H9 (cell line): ENCODE data around the gene HNF4A. TPM values are rescaled to one million over a fixed set of nuclear protein-coding genes. Genes with fewer than 3 reads are reported as not detected.

ENCODE experiments used
- DNase-seq: peaks from one replicate; pipeline ENCODE4 v3.0.0-alpha.2; 2017
- H2AFZ ChIP-seq: one replicate; pipeline ENCODE4 v1.6.1; 2013; ENCODE audit warnings: mild to moderate bottlenecking, low read length, control low read depth, moderate library complexity
- H2AK5ac ChIP-seq: 2 replicates; pipeline ENCODE4 v1.6.1; 2013; ENCODE audit warnings: low read length, control low read depth, mixed read lengths; ENCODE audit not compliant: insufficient read length
- H2BK120ac ChIP-seq: one replicate; pipeline ENCODE4 v1.6.1; 2013; ENCODE audit warnings: low read depth, mild to moderate bottlenecking, low read length, control low read depth, inconsistent platforms; ENCODE audit not compliant: poor library complexity, severe bottlenecking
- H2BK12ac ChIP-seq: 2 replicates; pipeline ENCODE4 v1.6.1; 2013; ENCODE audit warnings: low read length, control low read depth, mixed read lengths, low read depth; ENCODE audit not compliant: insufficient read length
- H2BK15ac ChIP-seq: 2 replicates; pipeline ENCODE4 v1.6.1; 2013; ENCODE audit warnings: low read depth, low read length, control low read depth
- H2BK20ac ChIP-seq: one replicate; pipeline ENCODE4 v1.6.1; 2013; ENCODE audit warnings: low read depth, mild to moderate bottlenecking, low read length, control low read depth, inconsistent platforms; ENCODE audit not compliant: poor library complexity, severe bottlenecking
- H2BK5ac ChIP-seq: 2 replicates; pipeline ENCODE4 v1.6.1; 2013; ENCODE audit warnings: low read length, control low read depth, mixed read lengths; ENCODE audit not compliant: insufficient read length
- H3K14ac ChIP-seq: 2 replicates; pipeline ENCODE4 v1.6.1; 2013; ENCODE audit warnings: low read length, control low read depth; ENCODE audit not compliant: insufficient read depth
- H3K18ac ChIP-seq: 2 replicates; pipeline ENCODE4 v1.6.1; 2013; ENCODE audit warnings: low read depth, mild to moderate bottlenecking, mixed read lengths, low read length, control low read depth; ENCODE audit not compliant: insufficient read length
- H3K23ac ChIP-seq: 2 replicates; pipeline ENCODE4 v1.6.1; 2013; ENCODE audit warnings: low read length, control low read depth, mixed read lengths, low read depth; ENCODE audit not compliant: insufficient read length
- H3K23me2 ChIP-seq: 2 replicates; pipeline ENCODE4 v1.6.1; 2013; ENCODE audit warnings: low read depth, mild to moderate bottlenecking, mixed read lengths, low read length, control low read depth; ENCODE audit not compliant: insufficient read length, poor library complexity, severe bottlenecking
- H3K27ac ChIP-seq: 2 replicates; pipeline ENCODE4 v1.5.1; 2013; ENCODE audit warnings: low read length, control low read depth, mixed read lengths, low read depth; ENCODE audit not compliant: insufficient read length
- H3K27me3 ChIP-seq: 2 replicates; pipeline ENCODE4 v1.6.1; 2013; ENCODE audit warnings: low read length, control low read depth, inconsistent platforms; ENCODE audit not compliant: insufficient read depth
- H3K4ac ChIP-seq: 2 replicates; pipeline ENCODE4 v1.6.1; 2013; ENCODE audit warnings: low read depth, mild to moderate bottlenecking, control low read depth, inconsistent platforms, low read length, moderate library complexity
- H3K4me1 ChIP-seq: 2 replicates; pipeline ENCODE4 v1.6.1; 2013; ENCODE audit warnings: low read length, control low read depth, inconsistent platforms; ENCODE audit not compliant: insufficient read depth
- H3K4me2 ChIP-seq: 2 replicates; pipeline ENCODE4 v1.6.1; 2013; ENCODE audit warnings: low read length, control low read depth, mixed read lengths; ENCODE audit not compliant: insufficient read length, insufficient read depth
- H3K56ac ChIP-seq: 2 replicates; pipeline ENCODE4 v1.6.1; 2013; ENCODE audit warnings: low read depth, mild to moderate bottlenecking, mixed read lengths, low read length, control low read depth; ENCODE audit not compliant: insufficient read length
- H3K79me1 ChIP-seq: 2 replicates; pipeline ENCODE4 v1.6.1; 2013; ENCODE audit warnings: low read depth, mild to moderate bottlenecking, moderate library complexity, low read length, control low read depth, inconsistent platforms; ENCODE audit not compliant: insufficient read depth, poor library complexity, severe bottlenecking
- H3K79me2 ChIP-seq: 2 replicates; pipeline ENCODE4 v1.6.1; 2013; ENCODE audit warnings: low read length, control low read depth, inconsistent platforms; ENCODE audit not compliant: insufficient read depth
- H3K9ac ChIP-seq: 2 replicates; pipeline ENCODE4 v1.6.1; 2013; ENCODE audit warnings: low read length, control low read depth, mixed read lengths; ENCODE audit not compliant: insufficient read length; ENCODE audit errors: extremely low read depth
- H3K9me3 ChIP-seq: one replicate; pipeline ENCODE4 v1.6.1; 2013; ENCODE audit warnings: low read depth, low read length, inconsistent platforms; ENCODE audit not compliant: control insufficient read depth
- H3T11ph ChIP-seq: one replicate; pipeline ENCODE4 v1.6.1; 2013; ENCODE audit warnings: mild to moderate bottlenecking, low read length, control low read depth, inconsistent platforms
- H4K20me1 ChIP-seq: one replicate; pipeline ENCODE4 v1.6.1; 2013; ENCODE audit not compliant: control insufficient read depth, insufficient read length, insufficient read depth
- H4K5ac ChIP-seq: 2 replicates; pipeline ENCODE4 v1.6.1; 2013; ENCODE audit warnings: low read depth, mild to moderate bottlenecking, mixed read lengths, low read length, control low read depth; ENCODE audit not compliant: insufficient read length
- H4K8ac ChIP-seq: replicated peaks from 2 replicates; pipeline ENCODE4 v1.6.1; 2013; ENCODE audit warnings: low read length, control low read depth, mixed read lengths, low read depth; ENCODE audit not compliant: insufficient read length
- H4K91ac ChIP-seq: 2 replicates; pipeline ENCODE4 v1.6.1; 2013; ENCODE audit warnings: low read depth, mild to moderate bottlenecking, moderate library complexity, mixed read lengths, low read length, control low read depth; ENCODE audit not compliant: insufficient read length
- H3K27ac Mint-ChIP-seq, 3 experiments: 2 replicates in 2 of 3; 3 replicates in 1 of 3; pipeline ENCODE4 v1.8.0; 2020 to 2021; ENCODE audit warnings: mixed read lengths in 3 of 3, mild to moderate bottlenecking in 1 of 3, moderate library complexity in 1 of 3
- H3K27me3 Mint-ChIP-seq: 2 replicates; pipeline ENCODE4 v1.8.0; 2021; ENCODE audit warnings: low read depth, mild to moderate bottlenecking, moderate library complexity, mixed read lengths
- H3K36me3 Mint-ChIP-seq, 3 experiments: 2 replicates in 2 of 3; 3 replicates in 1 of 3; pipeline ENCODE4 v1.8.0; 2020 to 2021; ENCODE audit warnings: low read depth in 3 of 3, mixed read lengths in 3 of 3; ENCODE audit not compliant: insufficient read depth in 1 of 3
- H3K4me1 Mint-ChIP-seq, 2 experiments: 2 replicates each; pipeline ENCODE4 v1.8.0; 2020; ENCODE audit warnings: mixed read lengths in 2 of 2
- H3K4me3 Mint-ChIP-seq, 2 experiments: 2 replicates in 1 of 2; 3 replicates in 1 of 2; pipeline ENCODE4 v1.8.0; 2020 to 2021; ENCODE audit warnings: mild to moderate bottlenecking in 2 of 2, mixed read lengths in 2 of 2, moderate library complexity in 1 of 2
- H3K9me3 Mint-ChIP-seq, 2 experiments: 2 replicates in 1 of 2; 3 replicates in 1 of 2; pipeline ENCODE4 v1.8.0; 2020; ENCODE audit warnings: mild to moderate bottlenecking in 2 of 2, mixed read lengths in 2 of 2, moderate library complexity in 1 of 2
- CTCF ChIP-seq: fragments of 200-600 bp; sonication (generic); conservative IDR thresholded peaks from 3 replicates; pipeline ENCODE4 v1.8.0; 2021; ENCODE audit warnings: antibody characterized with exemption, mild to moderate bottlenecking
- WGBS: extraction: QIAGEN DNeasy Blood & Tissue Kit; methylation state at CpG from one replicate; pipeline ENCODE4 v1.1.7; 2013; ENCODE audit warnings: missing lambda C conversion rate, low lambda C conversion rate, mixed read lengths; ENCODE audit not compliant: insufficient read length; ENCODE audit errors: extremely low coverage; 5-methylcytosine and 5-hydroxymethylcytosine counted together
- total RNA-seq: library from RNA; stranded (reverse); gene quantifications from 2 replicates; pipeline ENCODE4 v1.2.1, GENCODE V29; 2021

The HNF4A gene
- total RNA-seq, 1 experiment from 2014 or later = not detected

- no peak overlapping the region for H4K5ac ChIP-seq
Observed at GRCh38 chr20:44423480-44423879, 68.0 kb downstream of the HNF4A start.

More at GRCh38 chr20:44423480-44423879, 68.0 kb downstream of the HNF4A start:
- Histone ChIP-seq H4K91ac (no peak overlapping the region), H2BK15ac (no peak overlapping the region), H3K4me2 (no peak overlapping the region), H3K18ac (no peak overlapping the region), H2BK120ac (no peak overlapping the region), H3K56ac (no peak overlapping the region), H2AK5ac (no peak overlapping the region), H3K4ac (no peak overlapping the region), H4K8ac (no peak overlapping the region), H3K27ac (no peak overlapping the region), H3K79me2 (no peaks in the 10 kb centered on the region), H4K20me1 (no peaks in the 10 kb centered on the region), H2AFZ (no peak overlapping the region), H3K79me1 (no peaks in the 10 kb centered on the region), H2BK20ac (no peak overlapping the region), H3K9me3 (no peaks in the 10 kb centered on the region), H3K4me1 (no peaks in the 10 kb centered on the region), H3T11ph (no peak overlapping the region), H3K9ac (no peak overlapping the region), H2BK5ac (no peak overlapping the region), H3K23ac (no peak overlapping the region), H3K27me3 (no peaks in the 10 kb centered on the region; the same call in 1 of the 2 replicates), H2BK12ac (no peak overlapping the region), H3K23me2 (no peaks in the 10 kb centered on the region), H3K14ac (no peak overlapping the region)
- WGBS = no CpG with 5 or more reads among the region's 5 CpGs
- Mint-ChIP-seq H3K4me3 (no peak overlapping the region), H3K36me3 (no peaks in the 10 kb centered on the region), H3K27me3 (peaks cover 8% of the 10 kb centered on the region), H3K27ac (no peak overlapping the region), H3K9me3 (no peaks in the 10 kb centered on the region), H3K4me1 (no peaks in the 10 kb centered on the region)
- TF ChIP-seq CTCF = no peak
- DNase-seq = no peak
